Measurements from ENCODE around the gene MYEOV.

Gene MYEOV

DNA sequence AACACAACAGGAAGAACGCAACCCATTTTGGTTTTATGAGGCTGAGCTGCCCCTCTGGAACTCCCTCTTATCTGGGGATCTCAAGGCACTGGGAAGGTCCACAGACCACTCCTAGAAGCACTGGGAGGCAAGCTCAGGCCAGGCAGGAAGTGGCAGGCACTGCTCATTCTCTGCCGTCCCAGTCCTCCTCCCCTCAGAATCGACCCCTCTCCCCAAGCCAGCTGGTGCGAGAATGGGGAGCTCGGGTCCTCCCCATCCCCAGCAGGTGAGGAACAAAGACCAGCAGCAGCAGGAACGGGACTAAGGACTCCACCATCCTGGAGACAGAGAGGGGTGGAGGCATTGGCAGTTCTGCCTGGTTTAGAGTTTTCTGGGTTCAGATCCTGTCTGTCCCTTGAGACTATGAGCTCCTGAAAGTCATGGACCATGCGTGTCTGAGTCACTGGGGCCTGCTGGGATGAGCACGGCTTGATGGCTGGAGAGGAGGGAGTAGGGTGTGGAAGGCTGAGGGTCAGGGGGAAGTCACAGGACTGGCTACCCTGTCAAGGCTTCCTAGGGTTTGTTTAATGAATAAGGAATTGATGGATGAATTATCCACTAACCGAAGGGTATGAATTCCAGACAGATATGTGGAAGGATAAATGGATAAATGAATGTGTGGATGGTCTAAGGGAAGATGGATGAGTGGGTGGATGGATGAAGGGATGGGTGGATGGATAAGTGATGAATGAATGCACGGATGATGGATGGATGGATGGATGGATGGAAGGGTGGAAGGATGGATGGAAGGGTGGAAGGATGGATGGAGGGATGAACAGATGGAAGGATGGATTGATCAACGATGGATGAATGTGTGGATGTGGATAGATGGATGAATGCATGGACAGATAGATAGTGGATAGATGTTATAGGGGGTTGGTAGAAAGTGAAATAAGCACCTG is 6.4 kb downstream of the MYEOV start:
- in situ Hi-C loops (cut with MboI; ENCODE audit: low sequenced_read_pairs) = no loop called here

DNA sequence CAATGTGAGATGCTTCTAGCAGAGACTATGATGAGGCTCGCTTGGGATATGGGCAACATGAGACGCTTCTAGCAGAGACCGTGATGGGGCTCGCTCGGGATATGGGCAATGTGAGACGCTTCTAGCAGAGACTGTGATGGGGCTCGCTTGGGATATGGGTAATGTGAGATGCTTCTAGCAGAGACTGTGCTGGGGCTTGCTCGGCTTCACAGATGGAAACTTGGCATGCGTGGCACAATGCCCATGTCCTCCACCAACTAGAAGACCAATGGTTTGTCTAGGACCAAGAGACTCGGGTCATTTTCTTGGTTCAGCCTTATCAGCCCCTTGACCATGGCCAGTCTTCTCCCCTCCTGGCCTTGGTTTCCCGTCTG is 7.1 kb downstream of the MYEOV start:
- in situ Hi-C loops (cut with MboI; ENCODE audit: low sequenced_read_pairs) = no loop called here

- in situ Hi-C loops (cut with MboI; ENCODE audit: low sequenced_read_pairs) = no loop called here
Observed at GRCh38 chr11:69301455-69302401, 7.8 kb downstream of the MYEOV start.

GRCh38 chr11:69302447-69303020 is 8.6 kb downstream of the MYEOV start:
- in situ Hi-C loops (cut with MboI; ENCODE audit: low sequenced_read_pairs) = no loop called here

- in situ Hi-C loops (cut with MboI; ENCODE audit: low sequenced_read_pairs) = no loop called here
Observed at GRCh38 chr11:69303427-69303826, 9.5 kb downstream of the MYEOV start.

GRCh38 chr11:69304258-69304657 is 10.3 kb downstream of the MYEOV start:
- in situ Hi-C loops (cut with MboI; ENCODE audit: low sequenced_read_pairs) = no loop called here

- in situ Hi-C loops (cut with MboI; ENCODE audit: low sequenced_read_pairs) = no loop called here
Observed at GRCh38 chr11:69304686-69305085, 10.7 kb downstream of the MYEOV start.

GRCh38 chr11:69305885-69306540 is 12.1 kb downstream of the MYEOV start:
- in situ Hi-C loops (cut with MboI; ENCODE audit: low sequenced_read_pairs) = no loop called here

DNA sequence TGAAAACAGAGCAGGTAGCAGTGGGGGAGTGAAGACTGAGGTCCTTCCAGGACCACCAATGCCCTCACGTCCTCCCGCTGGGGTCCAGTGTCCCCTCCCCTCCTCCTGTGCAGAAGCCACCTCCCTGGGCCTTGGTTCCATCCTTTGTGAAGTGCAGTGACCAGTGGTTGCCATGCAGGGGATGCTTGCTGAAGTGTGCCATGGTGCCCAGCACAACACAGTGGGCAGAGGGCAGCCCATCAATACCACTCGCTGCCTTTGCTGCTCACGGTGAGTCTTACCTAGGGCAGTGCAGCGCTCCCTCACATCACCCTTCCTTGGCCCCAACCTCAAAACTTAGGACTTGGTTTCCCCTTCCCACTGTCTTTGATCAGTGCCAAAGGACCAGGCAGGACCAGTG is 12.9 kb downstream of the MYEOV start:
- in situ Hi-C loops (cut with MboI; ENCODE audit: low sequenced_read_pairs) = no loop called here

DNA sequence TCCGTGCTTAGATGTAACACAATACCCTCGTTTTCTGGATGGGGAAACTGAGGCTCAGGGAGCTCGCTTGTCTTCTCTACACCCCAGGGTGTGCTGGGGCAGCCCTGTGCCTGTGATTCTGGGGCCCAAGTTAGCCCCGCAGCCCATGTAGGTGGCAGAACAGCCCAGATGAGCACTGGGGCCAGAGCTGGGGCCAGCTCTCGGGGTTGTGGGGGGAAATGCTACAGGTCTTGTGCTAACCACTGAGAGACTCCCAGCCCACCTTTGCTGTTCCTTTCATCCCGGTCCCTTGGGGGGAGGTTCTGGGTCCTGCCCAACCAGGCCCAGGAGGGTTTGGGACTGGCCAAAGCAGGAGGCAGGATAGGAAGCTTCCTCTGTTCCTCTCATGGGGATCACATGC is 13.5 kb downstream of the MYEOV start:
- in situ Hi-C loops (cut with MboI; ENCODE audit: low sequenced_read_pairs) = no loop called here

GRCh38 chr11:69307871-69308431 is 14.0 kb downstream of the MYEOV start:
- in situ Hi-C loops (cut with MboI; ENCODE audit: low sequenced_read_pairs) = no loop called here

GRCh38 chr11:69308491-69308911 is 14.5 kb downstream of the MYEOV start:
- in situ Hi-C loops (cut with MboI; ENCODE audit: low sequenced_read_pairs) = no loop called here

DNA sequence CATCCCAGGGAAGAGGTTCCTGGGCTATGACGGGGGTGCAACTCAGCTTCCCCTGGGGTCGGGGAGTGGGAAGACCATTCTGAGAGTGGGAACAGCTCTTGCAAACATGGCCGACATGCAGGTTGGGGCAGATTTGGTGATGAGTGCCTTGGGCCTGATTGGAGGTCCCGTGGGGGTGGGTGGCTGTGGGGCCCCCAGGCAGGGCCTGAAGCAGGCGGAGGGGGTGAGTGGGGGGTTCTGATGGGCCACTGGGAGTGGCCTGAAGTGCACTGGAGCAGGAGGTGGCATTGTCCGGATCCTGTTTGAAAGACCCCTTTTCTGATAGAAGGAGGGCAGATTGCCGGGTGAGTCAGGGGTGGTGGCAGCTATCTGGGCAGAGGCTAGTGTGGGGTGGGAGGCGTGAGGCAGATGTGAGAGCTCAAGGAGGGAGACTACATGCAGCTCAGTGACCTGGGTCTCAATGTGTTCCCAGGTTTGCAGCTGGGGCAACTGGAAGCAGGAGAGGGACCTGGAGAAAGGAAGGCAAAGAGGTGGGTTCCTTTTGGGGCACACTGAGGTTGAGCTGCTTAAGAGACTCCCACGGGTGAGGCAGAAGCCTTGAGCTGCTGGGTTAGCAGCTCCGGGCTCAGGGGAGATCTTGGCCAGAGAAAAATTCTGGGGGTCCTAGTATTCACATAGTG is 15.1 kb downstream of the MYEOV start:
- in situ Hi-C loops (cut with MboI; ENCODE audit: low sequenced_read_pairs) = no loop called here

DNA sequence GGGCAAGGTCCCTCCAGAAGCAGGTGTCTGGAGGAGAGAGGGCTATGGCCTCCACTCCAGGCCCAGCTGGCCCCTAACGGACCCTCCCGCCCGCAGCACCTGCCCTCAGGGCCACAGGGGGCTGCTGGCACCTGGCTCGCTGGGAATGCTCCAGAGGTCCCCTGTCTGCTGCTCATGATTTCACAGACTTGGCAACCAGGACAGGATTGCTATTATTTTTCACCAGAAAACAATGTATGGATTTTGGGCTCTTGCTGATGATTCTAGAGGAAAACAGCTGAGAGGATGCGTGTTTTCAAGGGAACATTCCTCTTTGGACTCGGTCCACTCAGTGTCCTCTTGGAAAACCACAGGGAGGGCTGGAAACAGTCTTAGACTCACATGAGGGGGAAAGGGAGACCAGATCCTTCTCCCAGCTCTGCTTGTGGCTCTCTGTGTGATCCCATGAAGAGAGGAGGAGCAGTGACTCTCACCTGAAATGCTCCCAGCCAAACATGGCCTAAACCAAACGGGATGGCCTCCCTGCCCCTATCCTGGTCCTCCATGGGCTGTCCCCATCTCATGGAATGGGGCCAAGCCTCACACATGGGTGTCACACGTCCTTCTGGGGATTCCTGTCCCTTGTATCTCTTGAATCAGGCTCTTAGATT is 15.8 kb downstream of the MYEOV start:
- in situ Hi-C loops (cut with MboI; ENCODE audit: low sequenced_read_pairs) = no loop called here

GRCh38 chr11:69310351-69310750 is 16.4 kb downstream of the MYEOV start:
- in situ Hi-C loops (cut with MboI; ENCODE audit: low sequenced_read_pairs) = no loop called here

- in situ Hi-C loops (cut with MboI; ENCODE audit: low sequenced_read_pairs) = no loop called here
Observed at GRCh38 chr11:69310934-69311766, 17.2 kb downstream of the MYEOV start.

GRCh38 chr11:69311767-69312385 is 17.9 kb downstream of the MYEOV start:
- in situ Hi-C loops (cut with MboI; ENCODE audit: low sequenced_read_pairs) = no loop called here
